ENCODE measurements around the gene LIAS. TPM values are rescaled to one million over a fixed set of nuclear protein-coding genes. Genes with fewer than 3 reads are reported as not detected.
"Not testable (repeated sequence)": the region's sequence is repeated elsewhere in the genome, so short reads cannot be mapped to it uniquely, and the experiment has no call there.

LIAS gene
- 18.4 and 28.1 TPM in 2 replicates for total RNA-seq (2014; rRNA removed; shearing (Covaris generic))

- peaks cover 42% of the 10 kb centered on the region for H3K36me3 ChIP-seq (replicated peaks; ENCODE audit: control insufficient read depth, insufficient read depth, low read length)
- peak within 1 kb of the TSS; percentile 96 for H3K4me3 ChIP-seq (ENCODE audit: insufficient read depth, low read depth, low read length)
- H3K27me3 ChIP-seq (ENCODE audit: control insufficient read depth, insufficient read depth, low read length), result no peaks in the 10 kb centered on the region
- peak; percentile 95 for DNase-seq
Measured at GRCh38 chr4:39458505-39459300, at the start of gene LIAS, which contains the start of gene RPL9. LIAS (plus strand) TSS chr4:39459056; CDS start chr4:39459118, 62 bp downstream. RPL9 (minus strand) TSS chr4:39458922; CDS start chr4:39458439, 483 bp downstream.

GRCh38 chr4:39410415-39410814 is 48.4 kb upstream of the LIAS start:
- H3K36me3 ChIP-seq (replicated peaks; ENCODE audit: control insufficient read depth, insufficient read depth, low read length), result no peaks in the 10 kb centered on the region
- no peak for DNase-seq
- H3K27me3 ChIP-seq (ENCODE audit: control insufficient read depth, insufficient read depth, low read length), result no peaks in the 10 kb centered on the region
- H3K4me3 ChIP-seq (ENCODE audit: insufficient read depth, low read depth, low read length), result no peak overlapping the region

DNA sequence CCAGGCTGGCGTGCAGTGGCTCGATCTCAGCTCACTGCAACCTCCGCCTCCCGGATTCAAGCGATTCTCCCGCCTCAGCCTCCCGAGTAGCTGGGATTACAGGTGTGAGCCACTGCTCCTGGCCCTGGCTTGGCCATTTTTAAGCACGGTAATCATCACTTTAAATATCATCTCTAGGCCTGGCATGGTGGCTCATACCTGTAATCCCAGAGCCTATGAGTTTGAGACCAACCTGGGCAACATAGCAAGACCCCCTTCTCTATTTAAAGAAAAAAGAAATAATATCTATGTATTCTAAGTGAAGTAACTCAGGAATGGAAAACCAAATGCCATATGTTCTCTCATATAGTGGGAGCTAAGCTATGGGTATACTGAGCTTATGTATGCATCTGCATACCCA is 47.3 kb upstream of the LIAS start:
- DNase-seq; H3K4me3 ChIP-seq (ENCODE audit: insufficient read depth, low read depth, low read length); H3K36me3 ChIP-seq (replicated peaks; ENCODE audit: control insufficient read depth, insufficient read depth, low read length); H3K27me3 ChIP-seq (ENCODE audit: control insufficient read depth, insufficient read depth, low read length): not testable (repeated sequence)

- no peak for DNase-seq
- no peaks in the 10 kb centered on the region for H3K27me3 ChIP-seq (ENCODE audit: control insufficient read depth, insufficient read depth, low read length)
- no peak overlapping the region for H3K4me3 ChIP-seq (ENCODE audit: insufficient read depth, low read depth, low read length)
- H3K36me3 ChIP-seq (replicated peaks; ENCODE audit: control insufficient read depth, insufficient read depth, low read length), result no peaks in the 10 kb centered on the region
Measured at GRCh38 chr4:39415678-39416283, 43.1 kb upstream of the LIAS start.

- Histone ChIP-seq H3K27me3 (ENCODE audit: control insufficient read depth, insufficient read depth, low read length) (no peaks in the 10 kb centered on the region), H3K36me3 (replicated peaks; ENCODE audit: control insufficient read depth, insufficient read depth, low read length) (no peaks in the 10 kb centered on the region), H3K4me3 (ENCODE audit: insufficient read depth, low read depth, low read length) (no peak overlapping the region)
- DNase-seq, result no peak
Measured at GRCh38 chr4:39422247-39422646, 36.6 kb upstream of the LIAS start.

- not testable (repeated sequence) for H3K27me3 ChIP-seq (ENCODE audit: control insufficient read depth, insufficient read depth, low read length); H3K36me3 ChIP-seq (replicated peaks; ENCODE audit: control insufficient read depth, insufficient read depth, low read length); DNase-seq; H3K4me3 ChIP-seq (ENCODE audit: insufficient read depth, low read depth, low read length)
Measured at GRCh38 chr4:39425297-39425696, 33.6 kb upstream of the LIAS start.

DNA sequence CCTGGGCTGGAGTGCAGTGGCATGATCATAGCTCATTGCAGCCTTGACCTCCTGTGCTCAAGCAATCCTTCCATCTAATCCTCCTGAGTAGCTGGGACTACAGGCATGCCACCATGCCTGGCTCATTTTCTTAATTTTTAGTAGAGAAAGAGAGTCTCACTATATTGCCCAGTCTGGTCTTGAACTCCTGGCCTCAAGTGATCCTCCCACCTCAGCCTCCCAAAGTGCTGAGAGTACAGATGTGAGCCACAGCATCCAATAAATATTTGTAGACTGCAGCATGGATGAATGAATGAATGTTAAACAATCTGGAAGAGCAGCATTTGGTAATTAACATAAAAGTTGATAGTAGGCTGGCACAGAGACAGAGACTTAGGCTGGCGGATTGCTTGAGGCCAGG is 32.1 kb upstream of the LIAS start:
- no peaks in the 10 kb centered on the region for H3K27me3 ChIP-seq (ENCODE audit: control insufficient read depth, insufficient read depth, low read length)
- no peak for DNase-seq
- no peak overlapping the region for H3K4me3 ChIP-seq (ENCODE audit: insufficient read depth, low read depth, low read length)
- H3K36me3 ChIP-seq (replicated peaks; ENCODE audit: control insufficient read depth, insufficient read depth, low read length), result no peaks in the 10 kb centered on the region

DNA sequence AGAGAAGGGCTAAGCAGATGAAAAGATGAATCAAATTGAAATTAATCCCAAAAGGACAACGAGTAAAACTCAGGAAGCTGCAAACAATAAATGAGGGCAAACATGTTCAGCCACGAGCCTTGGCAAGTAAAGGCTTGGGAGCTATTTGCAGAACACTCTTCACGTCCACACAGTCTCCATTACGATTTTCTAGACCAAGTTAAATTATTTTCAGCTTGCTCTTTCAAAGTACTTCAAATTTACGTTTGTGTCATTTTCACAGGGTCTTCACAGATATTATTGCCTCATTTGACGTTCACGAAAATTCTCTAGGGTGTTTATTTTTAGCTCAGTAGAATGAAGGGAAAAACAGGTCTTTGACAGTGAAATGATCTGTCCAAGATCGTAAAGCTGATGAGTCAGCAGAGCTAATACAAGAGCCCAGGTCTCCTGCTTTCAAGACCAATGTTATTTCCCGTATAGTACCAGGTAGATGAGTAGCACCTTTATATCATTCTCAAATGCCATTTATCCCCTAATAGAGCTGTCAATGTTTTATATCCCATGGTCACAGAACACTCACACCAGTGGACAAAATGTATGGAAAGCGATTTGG is 31.2 kb upstream of the LIAS start:
- H3K27me3 ChIP-seq (ENCODE audit: control insufficient read depth, insufficient read depth, low read length), result no peaks in the 10 kb centered on the region
- H3K4me3 ChIP-seq (ENCODE audit: insufficient read depth, low read depth, low read length), result no peak overlapping the region
- no peaks in the 10 kb centered on the region for H3K36me3 ChIP-seq (replicated peaks; ENCODE audit: control insufficient read depth, insufficient read depth, low read length)
- no peak for DNase-seq

GRCh38 chr4:39429476-39430334 is 29.2 kb upstream of the LIAS start:
- no peak for DNase-seq
- Histone ChIP-seq H3K36me3 (replicated peaks; ENCODE audit: control insufficient read depth, insufficient read depth, low read length) (no peaks in the 10 kb centered on the region), H3K27me3 (ENCODE audit: control insufficient read depth, insufficient read depth, low read length) (no peaks in the 10 kb centered on the region), H3K4me3 (ENCODE audit: insufficient read depth, low read depth, low read length) (no peak overlapping the region)

DNA sequence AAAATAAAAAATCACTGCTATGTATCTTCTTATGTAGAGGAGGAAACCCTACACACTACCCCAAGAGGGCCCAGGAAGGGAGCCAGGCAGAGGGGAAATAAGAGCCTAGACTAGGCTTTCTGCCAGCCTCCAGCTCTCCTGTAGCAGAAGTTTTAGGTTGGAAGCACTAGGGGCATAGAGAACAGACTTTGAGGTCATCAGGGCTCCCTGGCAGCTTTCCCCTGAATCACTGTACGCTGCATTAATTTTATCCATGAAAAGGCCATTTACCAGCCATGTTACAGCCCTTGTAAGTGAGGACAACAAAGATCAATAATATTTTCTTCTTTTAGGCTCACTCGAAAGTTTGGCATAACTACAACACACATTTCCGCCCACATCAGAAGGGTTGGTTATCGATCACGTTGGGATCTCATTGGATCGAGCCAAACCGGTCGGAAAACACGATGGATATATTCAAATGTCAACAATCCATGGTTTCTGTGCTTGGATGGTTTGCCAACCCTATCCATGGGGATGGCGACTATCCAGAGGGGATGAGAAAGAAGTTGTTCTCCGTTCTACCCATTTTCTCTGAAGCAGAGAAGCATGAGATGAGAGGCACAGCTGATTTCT is 24.9 kb upstream of the LIAS start:
- H3K36me3 ChIP-seq (replicated peaks; ENCODE audit: control insufficient read depth, insufficient read depth, low read length), result no peaks in the 10 kb centered on the region
- H3K4me3 ChIP-seq (ENCODE audit: insufficient read depth, low read depth, low read length), result no peak overlapping the region
- DNase-seq, result no peak
- no peaks in the 10 kb centered on the region for H3K27me3 ChIP-seq (ENCODE audit: control insufficient read depth, insufficient read depth, low read length)

DNA sequence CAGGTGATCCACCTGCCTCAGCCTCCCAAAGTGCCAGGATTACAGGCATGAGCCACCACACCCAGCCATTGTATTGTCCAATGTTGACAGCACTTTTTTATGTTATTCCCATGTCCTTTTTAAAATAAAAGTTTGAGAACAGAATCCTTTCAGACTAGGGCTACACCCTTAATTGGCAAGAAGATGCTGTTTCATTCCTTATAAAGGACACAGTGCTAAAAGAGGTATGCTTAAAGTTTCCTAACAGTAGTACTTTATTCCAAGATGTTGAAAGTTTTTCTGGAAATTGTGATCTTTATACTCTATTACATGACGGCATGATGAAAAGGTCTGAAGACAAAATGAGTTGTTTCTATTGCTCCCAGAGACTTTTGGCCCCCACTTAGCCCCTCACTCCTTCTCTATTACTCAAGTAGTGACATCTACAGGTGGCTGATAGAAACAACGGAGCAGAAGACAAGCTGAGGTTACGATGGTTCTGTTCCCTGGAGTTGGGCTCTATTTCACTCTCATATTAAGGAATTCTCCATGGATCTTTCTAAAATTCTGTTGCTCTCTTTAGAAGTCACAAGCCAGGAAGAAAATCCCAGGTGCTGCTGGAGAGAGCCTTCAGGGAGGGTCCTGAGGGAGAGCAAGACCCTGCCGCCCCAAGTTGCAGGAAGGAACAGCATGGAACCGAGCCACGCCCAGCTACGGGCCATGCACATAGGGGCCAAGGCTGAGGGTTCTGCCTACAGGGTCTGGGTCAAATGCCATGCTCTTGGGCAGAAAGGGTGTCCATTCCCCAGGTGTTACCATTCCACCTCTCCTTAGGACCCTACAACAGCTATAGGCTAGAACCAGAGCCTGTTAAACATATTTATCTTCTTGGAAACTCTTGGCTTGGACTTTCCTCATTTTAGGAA is 22.9 kb upstream of the LIAS start:
- DNase-seq, result peak; percentile 43
- no peaks in the 10 kb centered on the region for H3K27me3 ChIP-seq (ENCODE audit: control insufficient read depth, insufficient read depth, low read length)
- no peaks in the 10 kb centered on the region for H3K36me3 ChIP-seq (replicated peaks; ENCODE audit: control insufficient read depth, insufficient read depth, low read length)
- no peak overlapping the region for H3K4me3 ChIP-seq (ENCODE audit: insufficient read depth, low read depth, low read length)

- Histone ChIP-seq H3K36me3 (replicated peaks; ENCODE audit: control insufficient read depth, insufficient read depth, low read length) (no peaks in the 10 kb centered on the region), H3K27me3 (ENCODE audit: control insufficient read depth, insufficient read depth, low read length) (no peaks in the 10 kb centered on the region), H3K4me3 (ENCODE audit: insufficient read depth, low read depth, low read length) (no peak overlapping the region)
- DNase-seq, result no peak
Measured at GRCh38 chr4:39441593-39441992, 17.3 kb upstream of the LIAS start.

GRCh38 chr4:39442998-39443397 is 15.9 kb upstream of the LIAS start:
- Histone ChIP-seq H3K4me3 (ENCODE audit: insufficient read depth, low read depth, low read length) (no peak overlapping the region), H3K27me3 (ENCODE audit: control insufficient read depth, insufficient read depth, low read length) (no peaks in the 10 kb centered on the region), H3K36me3 (replicated peaks; ENCODE audit: control insufficient read depth, insufficient read depth, low read length) (no peaks in the 10 kb centered on the region)
- no peak for DNase-seq

All from H7 (cell line).